ENCODE measurements around the gene ZNF813. TPM values are rescaled to one million over a fixed set of nuclear protein-coding genes. Genes with fewer than 3 reads are reported as not detected.
"Not testable (repeated sequence)": the region's sequence is repeated elsewhere in the genome, so short reads cannot be mapped to it uniquely, and the experiment has no call there.

ZNF813 gene
- total RNA-seq, 4 donors from 2014 or later, result 1.9 to 3.8 (median 3.3) TPM

DNA sequence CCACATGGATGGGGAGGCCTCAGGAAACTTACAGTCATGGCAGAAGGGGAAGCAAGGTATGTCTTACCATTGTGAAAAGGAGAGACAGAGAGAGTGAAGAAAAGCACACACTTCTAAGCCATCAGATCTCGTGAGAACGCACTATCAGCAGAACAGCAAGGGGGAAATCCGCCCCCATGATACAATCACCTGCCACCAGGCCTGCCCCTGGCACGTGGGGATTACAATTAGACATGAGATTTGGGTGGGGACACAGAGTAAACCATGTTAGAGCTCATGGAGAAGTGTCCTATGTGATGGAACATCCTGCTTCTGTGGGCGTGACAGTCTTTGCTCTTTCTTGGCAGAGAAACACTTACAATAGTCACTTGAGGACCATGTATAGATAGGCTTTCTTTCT, 42.3 kb downstream of the ZNF813 start:
- no peaks in the 10 kb centered on the region for H3K27me3 ChIP-seq
- in situ Hi-C loops (cut with MboI; ENCODE audit: low pct_ligation_motif_present in 1 of 4, low pct_unique_long_range_greater_than_20kb in 1 of 4, low sequenced_read_pairs in 3 of 4), result loop anchor here in 2 of 4 donors (10.0 kb wide), 2 partner anchors 95 to 315 kb away; partner anchors contain the start of gene ZNF665 (in 1 of the 2)
- intact Hi-C loops (cut with DNase I; ENCODE audit: low total_unique reads), result no loop called here

GRCh38 chr19:53511357-53511756, 43.8 kb downstream of the ZNF813 start:
- Histone ChIP-seq H3K27me3 (no peaks in the 10 kb centered on the region), H3K9me3 (no peaks in the 10 kb centered on the region), H3K4me1 (no peaks in the 10 kb centered on the region), H3K27ac (no peak overlapping the region), H3K36me3 (no peaks in the 10 kb centered on the region), H3K4me3 (no peak overlapping the region)
- TF ChIP-seq EP300 (IDR thresholded peaks at IDR 0.05; ENCODE audit: low read depth) (no peak), CTCF (IDR thresholded peaks at IDR 0.05) (no peak), POLR2AphosphoS5 (IDR thresholded peaks at IDR 0.05) (no peak), POLR2A (IDR thresholded peaks at IDR 0.05) (no peak)
- in situ Hi-C loops (cut with MboI; ENCODE audit: low pct_ligation_motif_present in 1 of 4, low pct_unique_long_range_greater_than_20kb in 1 of 4, low sequenced_read_pairs in 3 of 4), result loop anchor here in 1 of 4 donors (10.0 kb wide), 1 partner anchor 317 kb away; the partner anchor contains the start of gene ZNF665
- intact Hi-C loops (cut with DNase I; ENCODE audit: low total_unique reads), result no loop called here
- WGBS, 2 donors (ENCODE audit: low coverage in 1 of 2), result 92 to 97% methylated on average over 2 of the region's 2 CpGs
- no peak for DNase-seq

More for the DNA sequence above, 42.3 kb downstream of the ZNF813 start:
- Histone ChIP-seq H3K9me3 (no peaks in the 10 kb centered on the region), H3K27ac (no peak overlapping the region), H3K4me3 (no peak overlapping the region), H3K36me3 (no peaks in the 10 kb centered on the region), H3K4me1 (no peaks in the 10 kb centered on the region)
- DNase-seq, result no peak
- 60 to 71% methylated on average over 1 to 5 of the region's 5 CpGs for WGBS, 2 donors (ENCODE audit: low coverage in 1 of 2)
- TF ChIP-seq POLR2AphosphoS5 (IDR thresholded peaks at IDR 0.05), result no peak
- no peak for TF ChIP-seq CTCF (IDR thresholded peaks at IDR 0.05)
- TF ChIP-seq POLR2A (IDR thresholded peaks at IDR 0.05), result no peak
- no peak for TF ChIP-seq EP300 (IDR thresholded peaks at IDR 0.05; ENCODE audit: low read depth)

- H3K36me3 ChIP-seq, result no peaks in the 10 kb centered on the region
- no peaks in the 10 kb centered on the region for H3K27me3 ChIP-seq
- no peak overlapping the region for H3K4me3 ChIP-seq
- intact Hi-C loops (cut with DNase I; ENCODE audit: low total_unique reads), result no loop called here
- no peaks in the 10 kb centered on the region for H3K9me3 ChIP-seq
- no peaks in the 10 kb centered on the region for H3K4me1 ChIP-seq
- WGBS, 2 donors (ENCODE audit: low coverage in 1 of 2), result 0 to 32% methylated on average over 2 to 11 of the region's 11 CpGs
- peak; percentile 53 for DNase-seq
- in situ Hi-C loops (cut with MboI; ENCODE audit: low pct_ligation_motif_present in 1 of 4, low pct_unique_long_range_greater_than_20kb in 1 of 4, low sequenced_read_pairs in 3 of 4), result loop anchor here in 1 of 4 donors (10.0 kb wide), 1 partner anchor 317 kb away; the partner anchor contains the start of gene ZNF665
- H3K27ac ChIP-seq, result no peak overlapping the region
- TF ChIP-seq CTCF (IDR thresholded peaks at IDR 0.05), result peak; percentile 55 to 60 (median 58)
- TF ChIP-seq POLR2A (IDR thresholded peaks at IDR 0.05), result no peak
- TF ChIP-seq POLR2AphosphoS5 (IDR thresholded peaks at IDR 0.05), result no peak
- TF ChIP-seq EP300 (IDR thresholded peaks at IDR 0.05; ENCODE audit: low read depth), result no peak
Measured at GRCh38 chr19:53511933-53512374, 44.4 kb downstream of the ZNF813 start.

- H3K27ac ChIP-seq; H3K4me3 ChIP-seq; H3K4me1 ChIP-seq; H3K9me3 ChIP-seq; DNase-seq; H3K27me3 ChIP-seq; intact Hi-C loops (cut with DNase I; ENCODE audit: low total_unique reads); H3K36me3 ChIP-seq: not testable (repeated sequence)
- in situ Hi-C loops (cut with MboI; ENCODE audit: low pct_ligation_motif_present in 1 of 4, low pct_unique_long_range_greater_than_20kb in 1 of 4, low sequenced_read_pairs in 3 of 4), result loop anchor here in 1 of 4 donors (10.0 kb wide), 1 partner anchor 320 kb away; the partner anchor contains the start of gene ZNF665
- WGBS, 2 donors (ENCODE audit: low coverage in 1 of 2), result 87 to 100% methylated on average over 3 of the region's 3 CpGs
Measured at GRCh38 chr19:53515047-53515446, 47.5 kb downstream of the ZNF813 start.
